ENCODE results near the gene GGTLC2. TPM values are rescaled to one million over a fixed set of nuclear protein-coding genes. Genes with fewer than 3 reads are reported as not detected.
"Not testable (repeated sequence)": the region's sequence is repeated elsewhere in the genome, so short reads cannot be mapped to it uniquely, and the experiment has no call there.

Gene GGTLC2
- total RNA-seq, 2 donors from 2014 or later, result not detected

- not testable (repeated sequence) for ATAC-seq; H3K36me3 Mint-ChIP-seq; H3K27ac Mint-ChIP-seq; H3K9me3 Mint-ChIP-seq; DNase-seq (ENCODE audit: low spot score in 2 of 2)
These were observed 9.4 kb downstream of the GGTLC2 start for GRCh38 chr22:22653677-22654381.

GRCh38 chr22:22655452-22656290, 11.3 kb downstream of the GGTLC2 start:
- ATAC-seq, result peak in 1 of 2 donors; percentile 96

GRCh38 chr22:22657712-22658111, 13.3 kb downstream of the GGTLC2 start:
- ATAC-seq (no peak), DNase-seq (ENCODE audit: low spot score in 2 of 2) (no peak)
- H3K9me3 Mint-ChIP-seq, result no peaks in the 10 kb centered on the region
- H3K36me3 Mint-ChIP-seq, result no peaks in the 10 kb centered on the region
- no peak overlapping the region for H3K27ac Mint-ChIP-seq

More at GRCh38 chr22:22655452-22656290, 11.3 kb downstream of the GGTLC2 start:
- Mint-ChIP-seq H3K9me3 (no peaks in the 10 kb centered on the region), H3K27ac (no peak overlapping the region), H3K36me3 (no peaks in the 10 kb centered on the region)
- DNase-seq (ENCODE audit: low spot score in 2 of 2), result no peak

GRCh38 chr22:22661275-22661674, 16.9 kb downstream of the GGTLC2 start:
- DNase-seq (ENCODE audit: low spot score in 2 of 2) (no peak), ATAC-seq (no peak)
- Mint-ChIP-seq H3K9me3 (no peaks in the 10 kb centered on the region), H3K36me3 (no peaks in the 10 kb centered on the region), H3K27ac (no peak overlapping the region)

- no peak for ATAC-seq
- no peak for DNase-seq (ENCODE audit: low spot score in 2 of 2)
- H3K36me3 Mint-ChIP-seq, result no peaks in the 10 kb centered on the region
- H3K27ac Mint-ChIP-seq, result no peak overlapping the region
- H3K9me3 Mint-ChIP-seq, result no peaks in the 10 kb centered on the region
These were observed 17.7 kb downstream of the GGTLC2 start for GRCh38 chr22:22662095-22662494.

- ATAC-seq (no peak), DNase-seq (ENCODE audit: low spot score in 2 of 2) (peak in 1 of 2 donors; percentile 23)
- Mint-ChIP-seq H3K9me3 (no peaks in the 10 kb centered on the region), H3K27ac (no peak overlapping the region), H3K36me3 (no peaks in the 10 kb centered on the region)
These were observed 19.7 kb downstream of the GGTLC2 start for GRCh38 chr22:22663861-22664800.

- Mint-ChIP-seq H3K36me3 (no peaks in the 10 kb centered on the region), H3K27ac (no peak overlapping the region), H3K9me3 (no peaks in the 10 kb centered on the region)
- DNase-seq (ENCODE audit: low spot score in 2 of 2) (peak in 1 of 2 donors; percentile 25), ATAC-seq (peak in 1 of 2 donors; percentile 68)
These were observed 22.1 kb downstream of the GGTLC2 start for GRCh38 chr22:22666307-22667091.

- Mint-ChIP-seq H3K36me3 (no peaks in the 10 kb centered on the region), H3K27ac (no peak overlapping the region), H3K9me3 (no peaks in the 10 kb centered on the region)
- no peak for DNase-seq (ENCODE audit: low spot score in 2 of 2)
- ATAC-seq, result no peak
These were observed 23.8 kb downstream of the GGTLC2 start for GRCh38 chr22:22667966-22668880.

GRCh38 chr22:22669093-22669492, 24.7 kb downstream of the GGTLC2 start:
- no peaks in the 10 kb centered on the region for H3K36me3 Mint-ChIP-seq
- DNase-seq (ENCODE audit: low spot score in 2 of 2) (no peak), ATAC-seq (no peak)
- H3K9me3 Mint-ChIP-seq, result no peaks in the 10 kb centered on the region
- no peak overlapping the region for H3K27ac Mint-ChIP-seq

GRCh38 chr22:22670076-22670795, 25.8 kb downstream of the GGTLC2 start:
- Mint-ChIP-seq H3K27ac (no peak overlapping the region), H3K9me3 (no peaks in the 10 kb centered on the region), H3K36me3 (no peaks in the 10 kb centered on the region)
- ATAC-seq (no peak), DNase-seq (ENCODE audit: low spot score in 2 of 2) (no peak)

GRCh38 chr22:22671506-22671905, 27.1 kb downstream of the GGTLC2 start:
- ATAC-seq (no peak), DNase-seq (ENCODE audit: low spot score in 2 of 2) (no peak)
- Mint-ChIP-seq H3K9me3 (no peaks in the 10 kb centered on the region), H3K36me3 (no peaks in the 10 kb centered on the region), H3K27ac (no peak overlapping the region)

- no peaks in the 10 kb centered on the region for H3K9me3 Mint-ChIP-seq
- no peak overlapping the region for H3K27ac Mint-ChIP-seq
- H3K36me3 Mint-ChIP-seq, result no peaks in the 10 kb centered on the region
- DNase-seq (ENCODE audit: low spot score in 2 of 2) (no peak), ATAC-seq (no peak)
These were observed 28.7 kb downstream of the GGTLC2 start for GRCh38 chr22:22673099-22673498.

- Mint-ChIP-seq H3K36me3 (no peaks in the 10 kb centered on the region), H3K27ac (no peak overlapping the region), H3K9me3 (no peaks in the 10 kb centered on the region)
- DNase-seq (ENCODE audit: low spot score in 2 of 2) (no peak), ATAC-seq (no peak)
These were observed 29.2 kb downstream of the GGTLC2 start for GRCh38 chr22:22673628-22674027.

- no peaks in the 10 kb centered on the region for H3K9me3 Mint-ChIP-seq
- no peak overlapping the region for H3K27ac Mint-ChIP-seq
- DNase-seq (ENCODE audit: low spot score in 2 of 2) (no peak), ATAC-seq (no peak)
- H3K36me3 Mint-ChIP-seq, result no peaks in the 10 kb centered on the region
These were observed 30.1 kb downstream of the GGTLC2 start for GRCh38 chr22:22674467-22674866.

GRCh38 chr22:22678970-22679369, 34.6 kb downstream of the GGTLC2 start:
- DNase-seq (ENCODE audit: low spot score in 2 of 2), result no peak
- Mint-ChIP-seq H3K27ac (no peak overlapping the region), H3K36me3 (no peaks in the 10 kb centered on the region), H3K9me3 (no peaks in the 10 kb centered on the region)
- no peak for ATAC-seq
